Hepatocyte (in vitro differentiated cells): ENCODE data around the gene ADGRB3. TPM values are rescaled to one million over a fixed set of nuclear protein-coding genes. Genes with fewer than 3 reads are reported as not detected.

Experiments used
- DNase-seq: peaks from one replicate; pipeline ENCODE4 v3.0.0-alpha.2; 2016; ENCODE audit warnings: low spot score
- H2AFZ ChIP-seq: fragments of 200-600 bp; sonication (generic); 2 replicates; pipeline ENCODE4 v1.6.0; 2016; ENCODE audit warnings: antibody characterized with exemption, mild to moderate bottlenecking
- H3K27ac ChIP-seq: fragments of 200-600 bp; sonication (generic); 2 replicates; pipeline ENCODE4 v1.5.1; 2016; ENCODE audit warnings: mild to moderate bottlenecking
- H3K27me3 ChIP-seq: fragments of 200-600 bp; sonication (generic); 2 replicates; pipeline ENCODE4 v1.6.1; 2016
- H3K36me3 ChIP-seq: fragments of 200-600 bp; sonication (generic); replicated peaks from 2 replicates; pipeline ENCODE4 v1.5.1; 2016; ENCODE audit warnings: low read depth; ENCODE audit not compliant: insufficient read depth
- H3K4me1 ChIP-seq: fragments of 200-600 bp; sonication (generic); 2 replicates; pipeline ENCODE4 v1.5.1; 2016; ENCODE audit warnings: mild to moderate bottlenecking, moderate library complexity; ENCODE audit not compliant: insufficient read depth
- H3K4me2 ChIP-seq: fragments of 200-600 bp; sonication (generic); 2 replicates; pipeline ENCODE4 v1.6.0; 2016
- H3K4me3 ChIP-seq: fragments of 200-600 bp; sonication (generic); 2 replicates; pipeline ENCODE4 v1.5.1; 2016; ENCODE audit warnings: mild to moderate bottlenecking
- H3K79me2 ChIP-seq: fragments of 200-600 bp; sonication (generic); 2 replicates; pipeline ENCODE4 v1.6.0; 2017; ENCODE audit warnings: mild to moderate bottlenecking
- H3K9me2 ChIP-seq: fragments of 200-600 bp; sonication (generic); replicated peaks from 2 replicates; pipeline ENCODE4 v1.6.0; 2017; ENCODE audit warnings: mild to moderate bottlenecking; ENCODE audit not compliant: insufficient read depth
- H3K9me3 ChIP-seq: fragments of 200-600 bp; sonication (generic); 2 replicates; pipeline ENCODE4 v1.5.1; 2016; ENCODE audit warnings: low read depth, mild to moderate bottlenecking
- H4K20me1 ChIP-seq: fragments of 200-600 bp; sonication (generic); 2 replicates; pipeline ENCODE4 v1.6.0; 2016; ENCODE audit warnings: mild to moderate bottlenecking; ENCODE audit not compliant: insufficient read depth, poor library complexity, severe bottlenecking
- EZH2 ChIP-seq: fragments of 200-600 bp; sonication (generic); IDR thresholded peaks from 2 replicates; pipeline ENCODE4 v1.6.1; 2016; ENCODE audit warnings: antibody characterized with exemption, mild to moderate bottlenecking, borderline replicate concordance
- EZH2phosphoT487 ChIP-seq: fragments of 200-600 bp; sonication (generic); IDR thresholded peaks from one replicate; pipeline ENCODE4 v1.6.1; 2018; ENCODE audit warnings: antibody characterized with exemption, mild to moderate bottlenecking, low read depth, moderate library complexity; ENCODE audit not compliant: unreplicated experiment, severe bottlenecking
- WGBS: methylation state at CpG from one replicate; pipeline ENCODE4 v1.1.6; 2016; ENCODE audit warnings: low lambda C conversion rate; ENCODE audit errors: missing lambda C conversion rate; 5-methylcytosine and 5-hydroxymethylcytosine counted together
- polyA plus RNA-seq: library from polyadenylated mRNA; unstranded; fragments of >200 nt; fragmentation: Nextera tagmentation; extraction: Ambion mirVana; gene quantifications from 2 replicates; pipeline ENCODE4 v1.2.1, GENCODE V29; 2016
- total RNA-seq: library from RNA; depleted of rRNA; stranded (reverse); fragments of >200 nt; gene quantifications from 2 replicates; pipeline ENCODE4 v1.2.3, GENCODE V29; 2014
- TF ChIP-seq, protein P1 (sequence below): fragments of 200-600 bp; sonication (generic); IDR thresholded peaks from 2 replicates; pipeline ENCODE4 v1.5.1; 2016; ENCODE audit warnings: antibody characterized with exemption, mild to moderate bottlenecking; ENCODE audit not compliant: poor library complexity

Gene ADGRB3
- total and polyA plus RNA-seq, 2 experiments from 2014 or later: 0.17 to 2.2 TPM

DNA sequence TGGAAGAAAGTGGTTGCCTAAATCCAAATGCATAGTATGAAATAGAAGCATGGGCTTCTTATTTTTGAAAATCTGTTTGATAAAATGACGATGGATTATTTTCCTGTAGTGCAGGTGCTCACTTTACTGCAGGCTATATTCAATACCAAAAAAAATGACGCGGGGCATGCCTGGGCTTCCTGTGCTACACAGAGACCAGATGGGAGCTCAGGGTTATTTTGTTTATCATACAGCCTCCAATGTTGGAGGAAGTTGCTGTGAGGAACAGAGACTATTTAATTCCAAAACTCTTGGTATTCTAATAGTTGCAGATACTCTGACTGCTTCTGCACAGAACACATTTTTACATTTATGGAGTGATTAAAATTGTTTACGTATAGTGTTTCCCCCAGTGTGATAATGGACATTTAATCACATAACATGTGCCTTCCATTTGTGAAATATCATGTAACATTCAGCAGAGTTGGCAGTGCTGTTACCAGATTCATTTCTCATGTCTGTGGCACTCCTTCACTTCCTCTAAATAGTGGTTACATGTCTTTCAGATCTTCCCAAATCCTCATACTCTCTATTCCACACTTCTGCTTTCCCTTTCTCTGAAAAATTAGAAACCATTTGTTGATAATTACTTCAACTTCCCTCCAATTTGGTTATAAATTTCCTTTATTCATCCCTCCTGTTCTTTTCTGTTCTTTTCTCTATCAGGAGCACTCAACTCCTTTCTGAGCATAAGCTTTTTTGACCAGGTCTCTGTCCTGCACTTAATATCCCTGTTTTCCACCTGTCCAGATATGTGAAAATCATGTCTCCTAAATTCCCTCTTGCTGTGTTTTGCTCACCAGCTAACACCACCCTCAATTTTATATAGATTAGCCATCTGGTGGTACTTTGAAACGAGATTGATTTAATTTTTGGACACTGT, 121.6 kb downstream of the ADGRB3 start:
- Histone ChIP-seq H2AFZ (no peak overlapping the region), H3K27ac (no peak overlapping the region), H4K20me1 (no peaks in the 10 kb centered on the region), H3K27me3 (no peaks in the 10 kb centered on the region), H3K4me1 (no peaks in the 10 kb centered on the region), H3K9me3 (no peaks in the 10 kb centered on the region), H3K9me2 (no peaks in the 10 kb centered on the region), H3K4me2 (no peak overlapping the region), H3K36me3 (no peaks in the 10 kb centered on the region), H3K79me2 (no peaks in the 10 kb centered on the region), H3K4me3 (no peak overlapping the region)
- no peak for DNase-seq
- WGBS: 82% methylated on average over 5 of the region's 5 CpGs
- TF ChIP-seq EZH2phosphoT487: no peak
- TF ChIP-seq EZH2: no peak
- TF ChIP-seq, protein P1, sequence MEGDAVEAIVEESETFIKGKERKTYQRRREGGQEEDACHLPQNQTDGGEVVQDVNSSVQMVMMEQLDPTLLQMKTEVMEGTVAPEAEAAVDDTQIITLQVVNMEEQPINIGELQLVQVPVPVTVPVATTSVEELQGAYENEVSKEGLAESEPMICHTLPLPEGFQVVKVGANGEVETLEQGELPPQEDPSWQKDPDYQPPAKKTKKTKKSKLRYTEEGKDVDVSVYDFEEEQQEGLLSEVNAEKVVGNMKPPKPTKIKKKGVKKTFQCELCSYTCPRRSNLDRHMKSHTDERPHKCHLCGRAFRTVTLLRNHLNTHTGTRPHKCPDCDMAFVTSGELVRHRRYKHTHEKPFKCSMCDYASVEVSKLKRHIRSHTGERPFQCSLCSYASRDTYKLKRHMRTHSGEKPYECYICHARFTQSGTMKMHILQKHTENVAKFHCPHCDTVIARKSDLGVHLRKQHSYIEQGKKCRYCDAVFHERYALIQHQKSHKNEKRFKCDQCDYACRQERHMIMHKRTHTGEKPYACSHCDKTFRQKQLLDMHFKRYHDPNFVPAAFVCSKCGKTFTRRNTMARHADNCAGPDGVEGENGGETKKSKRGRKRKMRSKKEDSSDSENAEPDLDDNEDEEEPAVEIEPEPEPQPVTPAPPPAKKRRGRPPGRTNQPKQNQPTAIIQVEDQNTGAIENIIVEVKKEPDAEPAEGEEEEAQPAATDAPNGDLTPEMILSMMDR: no peak

DNA sequence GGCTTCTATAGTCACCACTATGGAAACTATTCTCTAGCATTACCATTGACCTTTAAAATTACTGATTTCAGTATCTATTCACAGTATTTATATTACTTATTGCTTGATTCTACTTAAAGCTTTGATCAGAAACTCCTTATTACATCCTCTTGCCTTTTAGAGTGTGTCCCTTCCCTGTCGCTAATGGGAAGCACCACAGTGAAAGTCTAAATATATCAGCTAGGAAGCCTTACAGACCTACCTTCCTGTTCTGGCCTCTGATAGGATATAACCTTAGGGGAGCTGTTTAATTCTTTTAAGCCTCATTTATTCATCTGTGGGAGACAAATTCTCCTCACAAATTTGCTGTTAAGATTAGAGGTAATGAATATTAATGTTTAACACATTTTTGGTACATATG, 122.7 kb downstream of the ADGRB3 start:
- Histone ChIP-seq H3K27ac (no peak overlapping the region), H3K4me2 (no peak overlapping the region), H3K36me3 (no peaks in the 10 kb centered on the region), H3K9me2 (no peaks in the 10 kb centered on the region), H2AFZ (no peak overlapping the region), H3K79me2 (no peaks in the 10 kb centered on the region), H3K9me3 (no peaks in the 10 kb centered on the region), H3K4me1 (no peaks in the 10 kb centered on the region), H3K27me3 (no peaks in the 10 kb centered on the region), H3K4me3 (no peak overlapping the region), H4K20me1 (no peaks in the 10 kb centered on the region)
- 89% methylated on average over 1 of the region's 1 CpG for WGBS
- DNase-seq: no peak
- TF ChIP-seq, protein P1: no peak
- no peak for TF ChIP-seq EZH2phosphoT487
- TF ChIP-seq EZH2: no peak

DNA sequence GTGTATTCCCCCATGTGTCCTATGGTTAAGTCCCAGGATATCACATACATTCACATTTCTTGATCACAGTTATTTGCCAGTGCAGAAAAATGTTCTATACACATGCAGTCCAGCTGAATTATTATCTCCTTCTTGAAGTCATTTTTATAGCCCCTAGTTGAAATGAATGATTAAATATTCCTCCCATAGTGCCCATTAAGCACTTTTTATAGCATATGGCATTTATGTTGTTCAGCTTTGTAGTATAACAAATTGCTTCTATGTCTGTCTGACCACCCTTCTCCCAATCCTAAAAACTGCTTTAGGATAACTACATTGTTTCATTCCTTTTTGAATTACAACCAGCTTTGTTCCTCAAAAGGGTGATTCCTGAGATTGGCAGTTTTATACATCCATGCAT, 123.5 kb downstream of the ADGRB3 start:
- H3K4me2 ChIP-seq: no peak overlapping the region
- no peak overlapping the region for H2AFZ ChIP-seq
- H4K20me1 ChIP-seq: no peaks in the 10 kb centered on the region
- no peaks in the 10 kb centered on the region for H3K9me3 ChIP-seq
- no peak overlapping the region for H3K4me3 ChIP-seq
- TF ChIP-seq, protein P1: no peak
- no peak for TF ChIP-seq EZH2phosphoT487
- TF ChIP-seq EZH2: no peak
- DNase-seq: no peak
- no peaks in the 10 kb centered on the region for H3K9me2 ChIP-seq
- H3K4me1 ChIP-seq: no peaks in the 10 kb centered on the region
- no peaks in the 10 kb centered on the region for H3K79me2 ChIP-seq
- H3K27ac ChIP-seq: no peak overlapping the region
- H3K27me3 ChIP-seq: no peaks in the 10 kb centered on the region
- H3K36me3 ChIP-seq: no peaks in the 10 kb centered on the region
